Measurements from ENCODE around the gene DIAPH1.

The DIAPH1 gene

GRCh38 chr5:141647242-141647641, 28.4 kb upstream of the DIAPH1 start:
- DNase-seq (ENCODE audit: low spot score) = no peak
- Histone ChIP-seq H3K79me1 (ENCODE audit: low read depth, low read length) (no peaks in the 10 kb centered on the region), H3K36me3 (replicated peaks in 1 of 2; ENCODE audit: control insufficient read depth in 2 of 2, insufficient read depth in 2 of 2, low read length in 2 of 2) (peaks cover 0 to 12% of the 10 kb centered on the region in 2 donors), H3K18ac (ENCODE audit: low read length) (no peak overlapping the region), H2BK12ac (ENCODE audit: low read length) (no peak overlapping the region), H3K9ac (ENCODE audit: low read depth, low read length, poor library complexity) (no peak overlapping the region), H2BK120ac (ENCODE audit: low read depth, low read length) (no peak overlapping the region), H3K4me3 (ENCODE audit: low read length in 2 of 2) (no peak overlapping the region), H3K27me3 (ENCODE audit: control insufficient read depth in 3 of 3, insufficient read depth in 3 of 3, low read depth in 1 of 3, low read length in 3 of 3) (no peaks in the 10 kb centered on the region), H2BK5ac (ENCODE audit: low read length) (no peak overlapping the region), H3K14ac (ENCODE audit: low read length) (no peak overlapping the region), H2AK5ac (ENCODE audit: low read depth, low read length) (no peak overlapping the region), H2AFZ (ENCODE audit: low read length) (no peak overlapping the region), H3K4ac (ENCODE audit: low read length) (no peak overlapping the region), H3K9me3 (replicated peaks in 1 of 2; ENCODE audit: control insufficient read depth in 2 of 2, insufficient read depth in 1 of 2, low read depth in 1 of 2, low read length in 2 of 2) (no peaks in the 10 kb centered on the region), H4K91ac (ENCODE audit: low read depth, low read length, poor library complexity) (no peak overlapping the region), H4K8ac (ENCODE audit: low read depth, low read length) (no peak overlapping the region), H3K27ac (replicated peaks; ENCODE audit: low read length) (no peak overlapping the region), H3K4me2 (ENCODE audit: insufficient read depth, low read length, poor library complexity, severe bottlenecking) (no peak overlapping the region), H2BK15ac (ENCODE audit: low read length) (no peak overlapping the region), H3K4me1 (ENCODE audit: control insufficient read depth in 2 of 2, insufficient read depth in 1 of 2, low read depth in 1 of 2, low read length in 2 of 2) (peaks cover 3 to 5% of the 10 kb centered on the region in 2 donors), H3K23ac (ENCODE audit: low read depth, low read length, poor library complexity) (no peak overlapping the region)
- WGBS, 2 donors (ENCODE audit: extremely low coverage in 2 of 2, insufficient read length in 2 of 2, insufficient replicate concordance in 1 of 2) = no CpG with 5 or more reads among the region's 5 CpGs

- DNase-seq (ENCODE audit: low spot score) = no peak
- no CpG with 5 or more reads among the region's 6 CpGs for WGBS, 2 donors (ENCODE audit: extremely low coverage in 2 of 2, insufficient read length in 2 of 2, insufficient replicate concordance in 1 of 2)
- no peak overlapping the region for H3K4me3 ChIP-seq (ENCODE audit: low read length in 2 of 2)
- H2BK5ac ChIP-seq (ENCODE audit: low read length) = no peak overlapping the region
- H2BK120ac ChIP-seq (ENCODE audit: low read depth, low read length) = no peak overlapping the region
- no peak overlapping the region for H2BK15ac ChIP-seq (ENCODE audit: low read length)
- H3K9ac ChIP-seq (ENCODE audit: low read depth, low read length, poor library complexity) = no peak overlapping the region
- no peak overlapping the region for H3K18ac ChIP-seq (ENCODE audit: low read length)
- no peak overlapping the region for H3K27ac ChIP-seq (replicated peaks; ENCODE audit: low read length)
- H2AK5ac ChIP-seq (ENCODE audit: low read depth, low read length) = no peak overlapping the region
- H4K91ac ChIP-seq (ENCODE audit: low read depth, low read length, poor library complexity) = no peak overlapping the region
- H3K27me3 ChIP-seq (ENCODE audit: control insufficient read depth in 3 of 3, insufficient read depth in 3 of 3, low read depth in 1 of 3, low read length in 3 of 3) = no peaks in the 10 kb centered on the region
- H3K4me2 ChIP-seq (ENCODE audit: insufficient read depth, low read length, poor library complexity, severe bottlenecking) = no peak overlapping the region
- H3K79me1 ChIP-seq (ENCODE audit: low read depth, low read length) = no peaks in the 10 kb centered on the region
- H3K14ac ChIP-seq (ENCODE audit: low read length) = no peak overlapping the region
- no peaks in the 10 kb centered on the region for H3K9me3 ChIP-seq (replicated peaks in 1 of 2; ENCODE audit: control insufficient read depth in 2 of 2, insufficient read depth in 1 of 2, low read depth in 1 of 2, low read length in 2 of 2)
- H3K23ac ChIP-seq (ENCODE audit: low read depth, low read length, poor library complexity) = no peak overlapping the region
- peaks cover 0 to 5% of the 10 kb centered on the region in 2 donors for H3K4me1 ChIP-seq (ENCODE audit: control insufficient read depth in 2 of 2, insufficient read depth in 1 of 2, low read depth in 1 of 2, low read length in 2 of 2)
- H4K8ac ChIP-seq (ENCODE audit: low read depth, low read length) = no peak overlapping the region
- no peak overlapping the region for H2AFZ ChIP-seq (ENCODE audit: low read length)
- H3K36me3 ChIP-seq (replicated peaks in 1 of 2; ENCODE audit: control insufficient read depth in 2 of 2, insufficient read depth in 2 of 2, low read length in 2 of 2) = peaks cover 0 to 16% of the 10 kb centered on the region in 2 donors
- H2BK12ac ChIP-seq (ENCODE audit: low read length) = no peak overlapping the region
- H3K4ac ChIP-seq (ENCODE audit: low read length) = no peak overlapping the region
These were observed 27.2 kb upstream of the DIAPH1 start for GRCh38 chr5:141646026-141646425.

DNA sequence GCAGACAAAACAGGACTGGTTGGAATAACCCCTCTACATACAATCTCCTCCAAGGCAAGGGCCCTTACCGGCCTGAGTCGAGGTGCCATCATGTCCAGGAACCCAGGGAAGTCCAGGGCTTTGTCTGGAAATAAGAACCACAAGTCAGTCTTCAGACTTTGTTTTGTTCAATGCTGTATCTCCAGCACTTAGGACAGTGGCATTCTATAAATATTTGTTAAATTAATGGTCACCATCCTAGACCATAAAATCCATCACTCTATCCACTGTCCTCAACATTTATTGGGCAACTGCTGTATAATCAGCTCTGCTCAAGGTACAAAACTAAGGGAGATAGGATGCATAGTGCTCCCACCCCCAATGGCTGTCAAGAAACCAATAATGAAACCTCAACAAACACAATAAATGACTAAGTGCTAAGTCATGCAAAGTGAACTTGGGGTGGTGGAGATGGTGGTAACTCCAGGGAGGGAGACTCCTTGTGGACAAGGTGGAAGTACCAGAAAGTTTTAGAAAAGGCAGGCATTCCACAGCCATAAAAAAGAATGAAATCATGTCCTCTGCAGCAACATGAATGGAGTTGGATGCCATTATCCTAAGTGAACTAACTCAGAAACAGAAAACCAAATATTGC, 23.0 kb upstream of the DIAPH1 start:
- Histone ChIP-seq H3K79me1 (ENCODE audit: low read depth, low read length) (no peaks in the 10 kb centered on the region), H3K23ac (ENCODE audit: low read depth, low read length, poor library complexity) (no peak overlapping the region), H3K4me2 (ENCODE audit: insufficient read depth, low read length, poor library complexity, severe bottlenecking) (no peak overlapping the region), H3K14ac (ENCODE audit: low read length) (no peak overlapping the region), H3K27me3 (ENCODE audit: control insufficient read depth in 3 of 3, insufficient read depth in 3 of 3, low read depth in 1 of 3, low read length in 3 of 3) (peaks cover 0 to 9% (median 4%) of the 10 kb centered on the region in 3 experiments), H2AFZ (ENCODE audit: low read length) (no peak overlapping the region), H3K4me3 (ENCODE audit: low read length in 2 of 2) (no peak overlapping the region), H3K4ac (ENCODE audit: low read length) (no peak overlapping the region), H3K36me3 (replicated peaks in 1 of 2; ENCODE audit: control insufficient read depth in 2 of 2, insufficient read depth in 2 of 2, low read length in 2 of 2) (peaks cover 0 to 30% of the 10 kb centered on the region in 2 donors), H4K8ac (ENCODE audit: low read depth, low read length) (no peak overlapping the region), H2BK15ac (ENCODE audit: low read length) (no peak overlapping the region), H3K9ac (ENCODE audit: low read depth, low read length, poor library complexity) (no peak overlapping the region), H3K9me3 (replicated peaks in 1 of 2; ENCODE audit: control insufficient read depth in 2 of 2, insufficient read depth in 1 of 2, low read depth in 1 of 2, low read length in 2 of 2) (no peaks in the 10 kb centered on the region), H2BK5ac (ENCODE audit: low read length) (no peak overlapping the region), H4K91ac (ENCODE audit: low read depth, low read length, poor library complexity) (no peak overlapping the region), H3K18ac (ENCODE audit: low read length) (no peak overlapping the region), H2BK12ac (ENCODE audit: low read length) (no peak overlapping the region), H2AK5ac (ENCODE audit: low read depth, low read length) (no peak overlapping the region), H2BK120ac (ENCODE audit: low read depth, low read length) (no peak overlapping the region), H3K4me1 (ENCODE audit: control insufficient read depth in 2 of 2, insufficient read depth in 1 of 2, low read depth in 1 of 2, low read length in 2 of 2) (peaks cover 0 to 5% of the 10 kb centered on the region in 2 donors), H3K27ac (replicated peaks; ENCODE audit: low read length) (no peak overlapping the region)
- WGBS, 2 donors (ENCODE audit: extremely low coverage in 2 of 2, insufficient read length in 2 of 2, insufficient replicate concordance in 1 of 2) = no CpG with 5 or more reads among the region's 2 CpGs
- DNase-seq (ENCODE audit: low spot score) = no peak

- Histone ChIP-seq H4K8ac (ENCODE audit: low read depth, low read length) (no peak overlapping the region), H2BK120ac (ENCODE audit: low read depth, low read length) (no peak overlapping the region), H3K79me1 (ENCODE audit: low read depth, low read length) (peaks cover 6% of the 10 kb centered on the region), H3K4ac (ENCODE audit: low read length) (no peak overlapping the region), H2AFZ (ENCODE audit: low read length) (no peak overlapping the region), H3K4me3 (ENCODE audit: low read length in 2 of 2) (no peak overlapping the region), H2BK12ac (ENCODE audit: low read length) (no peak overlapping the region), H3K27me3 (ENCODE audit: control insufficient read depth in 3 of 3, insufficient read depth in 3 of 3, low read depth in 1 of 3, low read length in 3 of 3) (peaks cover 0 to 11% (median 4%) of the 10 kb centered on the region in 3 experiments), H3K4me1 (ENCODE audit: control insufficient read depth in 2 of 2, insufficient read depth in 1 of 2, low read depth in 1 of 2, low read length in 2 of 2) (peaks cover 5 to 10% of the 10 kb centered on the region in 2 donors), H3K9me3 (replicated peaks in 1 of 2; ENCODE audit: control insufficient read depth in 2 of 2, insufficient read depth in 1 of 2, low read depth in 1 of 2, low read length in 2 of 2) (no peaks in the 10 kb centered on the region), H3K18ac (ENCODE audit: low read length) (no peak overlapping the region), H3K9ac (ENCODE audit: low read depth, low read length, poor library complexity) (peak overlapping the region; percentile 74), H2BK5ac (ENCODE audit: low read length) (no peak overlapping the region), H3K23ac (ENCODE audit: low read depth, low read length, poor library complexity) (peak overlapping the region; percentile 37), H3K27ac (replicated peaks; ENCODE audit: low read length) (no peak overlapping the region), H2AK5ac (ENCODE audit: low read depth, low read length) (no peak overlapping the region), H4K91ac (ENCODE audit: low read depth, low read length, poor library complexity) (no peak overlapping the region), H3K14ac (ENCODE audit: low read length) (no peak overlapping the region), H2BK15ac (ENCODE audit: low read length) (no peak overlapping the region), H3K4me2 (ENCODE audit: insufficient read depth, low read length, poor library complexity, severe bottlenecking) (no peak overlapping the region), H3K36me3 (replicated peaks in 1 of 2; ENCODE audit: control insufficient read depth in 2 of 2, insufficient read depth in 2 of 2, low read length in 2 of 2) (peaks cover 0 to 30% of the 10 kb centered on the region in 2 donors)
- no peak for DNase-seq (ENCODE audit: low spot score)
- WGBS, 2 donors (ENCODE audit: extremely low coverage in 2 of 2, insufficient read length in 2 of 2, insufficient replicate concordance in 1 of 2) = no CpG with 5 or more reads among the region's 9 CpGs
These were observed 21.9 kb upstream of the DIAPH1 start for GRCh38 chr5:141640698-141641097.
